Measurements from ENCODE around the gene RPS6KB1. TPM values are rescaled to one million over a fixed set of nuclear protein-coding genes. Genes with fewer than 3 reads are reported as not detected.

Gene RPS6KB1
- total and polyA plus RNA-seq, 8 donors: 10.0 to 24.5 (median 19.5) TPM

DNA sequence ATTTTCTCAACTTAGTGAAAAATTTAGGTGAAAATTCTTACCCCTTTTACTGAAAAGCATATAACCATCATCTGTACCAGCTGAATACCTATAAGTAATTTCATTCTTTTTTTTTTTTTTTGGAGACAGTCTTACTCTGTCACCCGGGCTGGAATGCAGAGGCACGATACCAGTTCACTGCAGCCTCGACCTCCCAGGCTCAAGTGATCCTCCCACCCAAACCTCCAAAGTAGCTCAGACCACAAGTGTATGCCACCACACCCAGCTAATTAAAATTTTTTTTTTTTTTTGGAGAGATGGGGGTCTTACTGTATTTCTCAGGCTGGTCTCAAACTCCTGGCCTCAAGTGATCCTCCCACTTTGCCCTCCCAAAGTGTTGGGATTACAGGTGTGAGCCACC is 34.0 kb upstream of the RPS6KB1 start:
- intact Hi-C loops (cut with DNase I): no loop called here
- 74 to 83% methylated on average over 3 of the region's 3 CpGs for WGBS, 2 donors
- H3K27ac ChIP-seq: no peak overlapping the region
- ATAC-seq: no peak
- no peaks in the 10 kb centered on the region for H3K36me3 ChIP-seq
- no peak for FAIRE-seq
- DNase-seq: no peak
- TF ChIP-seq, protein P1, sequence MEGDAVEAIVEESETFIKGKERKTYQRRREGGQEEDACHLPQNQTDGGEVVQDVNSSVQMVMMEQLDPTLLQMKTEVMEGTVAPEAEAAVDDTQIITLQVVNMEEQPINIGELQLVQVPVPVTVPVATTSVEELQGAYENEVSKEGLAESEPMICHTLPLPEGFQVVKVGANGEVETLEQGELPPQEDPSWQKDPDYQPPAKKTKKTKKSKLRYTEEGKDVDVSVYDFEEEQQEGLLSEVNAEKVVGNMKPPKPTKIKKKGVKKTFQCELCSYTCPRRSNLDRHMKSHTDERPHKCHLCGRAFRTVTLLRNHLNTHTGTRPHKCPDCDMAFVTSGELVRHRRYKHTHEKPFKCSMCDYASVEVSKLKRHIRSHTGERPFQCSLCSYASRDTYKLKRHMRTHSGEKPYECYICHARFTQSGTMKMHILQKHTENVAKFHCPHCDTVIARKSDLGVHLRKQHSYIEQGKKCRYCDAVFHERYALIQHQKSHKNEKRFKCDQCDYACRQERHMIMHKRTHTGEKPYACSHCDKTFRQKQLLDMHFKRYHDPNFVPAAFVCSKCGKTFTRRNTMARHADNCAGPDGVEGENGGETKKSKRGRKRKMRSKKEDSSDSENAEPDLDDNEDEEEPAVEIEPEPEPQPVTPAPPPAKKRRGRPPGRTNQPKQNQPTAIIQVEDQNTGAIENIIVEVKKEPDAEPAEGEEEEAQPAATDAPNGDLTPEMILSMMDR (IDR thresholded peaks at IDR 0.05): no peak
- H3K27me3 ChIP-seq: no peaks in the 10 kb centered on the region
- no peak overlapping the region for H3K4me3 ChIP-seq
- H3K9me3 ChIP-seq: no peaks in the 10 kb centered on the region
- peaks cover 8 to 49% (median 19%) of the 10 kb centered on the region in 3 donors for H3K4me1 ChIP-seq

DNA sequence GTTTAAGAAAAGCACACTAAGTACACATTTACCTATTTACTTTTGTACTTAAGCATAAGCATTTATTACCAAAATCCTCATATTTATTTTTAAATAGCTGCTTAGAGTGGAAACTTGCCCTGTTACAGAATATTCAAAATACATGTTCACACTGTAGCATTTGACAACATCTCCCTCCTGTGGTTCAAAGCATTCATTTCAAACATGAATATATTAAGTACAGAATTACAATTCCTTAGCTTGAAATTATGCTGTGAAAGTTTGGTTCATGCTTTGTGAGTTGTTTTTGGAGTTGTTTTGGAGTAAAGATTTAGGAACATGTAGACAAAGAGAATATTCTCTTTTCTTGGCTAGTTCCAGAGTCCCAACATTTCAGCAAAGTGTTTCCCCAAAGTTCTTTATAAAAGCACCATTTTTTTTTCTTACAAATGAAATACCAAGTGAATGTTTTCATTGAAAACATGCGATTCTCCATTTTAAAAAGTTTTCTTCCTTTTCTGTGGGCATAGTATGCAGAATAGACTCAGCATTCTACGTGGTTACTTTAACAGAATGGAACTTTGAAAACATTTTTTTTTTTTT is 33.4 kb upstream of the RPS6KB1 start:
- no peak overlapping the region for H3K4me3 ChIP-seq
- H3K36me3 ChIP-seq: no peaks in the 10 kb centered on the region
- H3K27ac ChIP-seq: no peak overlapping the region
- intact Hi-C loops (cut with DNase I): loop anchor here in 2 of 3 donors (5.0 to 10.0 kb wide), 2 partner anchors 107 to 115 kb away; no protein-coding TSS in a partner anchor
- no peaks in the 10 kb centered on the region for H3K27me3 ChIP-seq
- WGBS, 2 donors: 72 to 82% methylated on average over 2 of the region's 2 CpGs
- TF ChIP-seq, protein P1 (IDR thresholded peaks at IDR 0.05): peak in 3 of 4 donors; percentile 39 to 54 (median 49)
- H3K9me3 ChIP-seq: no peaks in the 10 kb centered on the region
- ATAC-seq (peak in 3 of 4 donors; percentile 67 to 76 (median 73)), DNase-seq (no peak), FAIRE-seq (peak; percentile 85)
- peaks cover 5 to 44% (median 19%) of the 10 kb centered on the region in 3 donors for H3K4me1 ChIP-seq

DNA sequence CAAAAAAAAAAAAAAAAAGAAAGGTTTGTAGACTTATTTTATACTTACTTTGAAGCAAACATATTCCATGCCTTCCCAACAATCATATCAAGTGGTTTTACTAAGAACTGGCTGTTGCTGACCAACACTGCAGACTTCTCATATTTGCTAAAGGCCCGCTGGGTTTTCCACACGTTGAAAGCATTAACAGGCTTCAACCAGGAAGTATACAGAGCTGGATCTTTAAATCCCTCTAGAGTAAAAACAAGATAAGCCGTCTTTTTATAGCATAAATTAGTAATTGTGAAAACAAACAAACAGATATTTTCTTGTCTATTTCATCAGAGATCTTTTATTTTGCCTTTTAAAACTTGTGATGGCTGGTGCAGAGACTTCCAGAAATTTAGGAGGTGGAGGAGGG is 29.3 kb upstream of the RPS6KB1 start:
- DNase-seq (no peak), FAIRE-seq (no peak), ATAC-seq (no peak)
- 76% methylated on average over 3 of the region's 3 CpGs for WGBS, 2 donors
- Histone ChIP-seq H3K36me3 (no peaks in the 10 kb centered on the region), H3K27me3 (no peaks in the 10 kb centered on the region), H3K27ac (no peak overlapping the region), H3K4me1 (peaks cover 4 to 7% (median 5%) of the 10 kb centered on the region in 3 donors), H3K9me3 (no peaks in the 10 kb centered on the region), H3K4me3 (no peak overlapping the region)
- TF ChIP-seq, protein P1 (IDR thresholded peaks at IDR 0.05): no peak
- intact Hi-C loops (cut with DNase I): loop anchor here in 2 of 3 donors (5.0 to 10.0 kb wide), 2 partner anchors 111 to 119 kb away; no protein-coding TSS in a partner anchor

DNA sequence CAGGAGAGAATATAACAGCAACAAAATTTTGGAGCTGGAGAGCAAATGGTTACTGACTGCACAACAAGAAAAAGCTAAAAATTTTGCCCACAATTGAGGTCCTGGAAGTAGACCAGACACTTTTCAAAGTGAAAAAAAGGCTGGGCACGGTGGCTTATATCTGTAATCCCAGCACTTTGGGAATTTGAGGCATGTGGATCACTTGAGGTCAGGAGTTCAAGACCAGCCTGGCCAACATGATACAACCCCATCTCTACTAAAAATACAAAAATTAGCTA is 23.0 kb upstream of the RPS6KB1 start:
- H3K27me3 ChIP-seq: no peaks in the 10 kb centered on the region
- TF ChIP-seq, protein P1 (IDR thresholded peaks at IDR 0.05): no peak
- no peaks in the 10 kb centered on the region for H3K36me3 ChIP-seq
- no peaks in the 10 kb centered on the region for H3K9me3 ChIP-seq
- no peak overlapping the region for H3K4me3 ChIP-seq
- 7 to 15% methylated on average over 1 of the region's 1 CpG for WGBS, 2 donors
- DNase-seq (no peak), FAIRE-seq (no peak), ATAC-seq (peak in 2 of 4 donors; percentile 6 to 14)
- peaks cover 11 to 31% (median 25%) of the 10 kb centered on the region in 3 donors for H3K4me1 ChIP-seq
- H3K27ac ChIP-seq: peak overlapping the region; percentile 14 to 66 (median 40)
- intact Hi-C loops (cut with DNase I): loop anchor here in 1 of 3 donors (10.0 kb wide), 1 partner anchor 125 kb away; no protein-coding TSS in a partner anchor

DNA sequence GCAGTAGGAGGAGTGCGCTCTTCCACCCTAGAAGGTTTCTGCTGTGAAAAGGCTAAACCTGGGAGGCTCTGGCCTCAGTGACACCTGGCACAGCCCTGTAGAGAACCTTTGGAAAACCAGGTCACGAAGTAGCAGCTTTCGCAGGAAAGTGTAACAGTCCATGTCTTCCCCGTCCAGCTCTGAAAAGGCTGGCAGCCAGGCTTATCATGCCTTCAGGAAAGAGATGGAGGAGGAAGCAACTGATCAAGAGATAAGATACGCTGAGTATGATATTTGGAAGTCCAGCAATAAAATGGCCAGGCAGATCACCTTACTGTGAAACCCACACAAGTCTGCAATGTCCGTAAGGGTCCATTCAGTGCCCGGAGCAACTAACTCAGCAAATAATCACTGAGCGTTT is 22.4 kb upstream of the RPS6KB1 start:
- Histone ChIP-seq H3K4me3 (no peak overlapping the region), H3K9me3 (no peaks in the 10 kb centered on the region), H3K27me3 (no peaks in the 10 kb centered on the region), H3K27ac (peak overlapping the region in 3 of 4 donors; percentile 14 to 66 (median 30)), H3K4me1 (peaks cover 11 to 31% (median 25%) of the 10 kb centered on the region in 3 donors), H3K36me3 (no peaks in the 10 kb centered on the region)
- DNase-seq (peak in 1 of 6 donors; percentile 34), ATAC-seq (peak in 1 of 4 donors; percentile 11), FAIRE-seq (no peak)
- intact Hi-C loops (cut with DNase I): no loop called here
- 68 to 69% methylated on average over 8 of the region's 8 CpGs for WGBS, 2 donors
- TF ChIP-seq, protein P1 (IDR thresholded peaks at IDR 0.05): no peak

All from pancreas (tissue), 10 donors.